Epithelial cell of prostate (primary cell): ENCODE measurements around the gene IMPG2.

Experiments
- DNase-seq: peaks from one replicate; pipeline ENCODE4 v3.0.0-alpha.2; 2011; ENCODE audit warnings: low read depth, low spot score
- H3K27ac ChIP-seq: fragments of 450-650 bp; 2 replicates; pipeline ENCODE4 v1.5.1; 2017; ENCODE audit warnings: mild to moderate bottlenecking

Gene IMPG2

DNA sequence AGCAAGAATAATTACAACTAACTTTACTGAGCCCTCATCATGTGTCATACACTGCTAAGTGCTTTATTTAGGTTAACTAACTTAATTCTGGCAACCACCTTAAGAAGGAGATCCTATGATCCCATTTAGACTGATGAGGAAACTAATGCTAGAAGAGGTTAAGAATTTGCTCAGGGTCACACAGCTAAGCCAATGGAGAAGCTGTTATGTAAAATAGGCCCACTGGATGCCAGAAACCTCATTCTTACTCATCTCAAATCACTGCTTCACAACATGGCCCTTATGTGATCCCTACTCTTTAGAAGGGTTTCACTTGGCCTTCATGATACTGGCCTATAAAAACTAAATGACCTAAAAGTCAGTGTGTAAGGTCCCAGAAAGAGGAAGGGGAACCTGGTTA lies 41.2 kb downstream of the IMPG2 start:
- peak overlapping the region; percentile 5 for H3K27ac ChIP-seq
- DNase-seq: no peak

DNA sequence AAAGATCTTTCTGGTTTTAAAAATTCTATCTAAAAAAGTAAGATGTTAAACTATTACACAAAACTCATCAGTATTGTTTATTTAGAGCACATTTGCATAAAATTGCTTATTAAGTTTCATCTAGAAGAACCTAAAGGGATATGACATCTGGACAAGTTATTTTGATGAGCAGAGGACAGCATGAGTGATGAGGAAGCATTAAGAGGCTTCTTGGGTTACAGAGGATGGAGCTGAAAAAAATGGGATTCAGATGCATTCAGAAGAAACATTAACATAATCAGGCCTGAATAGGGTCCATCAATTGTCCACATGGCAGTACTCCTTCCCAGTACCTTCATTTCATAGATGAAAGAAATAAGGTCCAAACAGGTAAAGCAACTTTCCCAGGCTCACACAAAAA lies 41.6 kb downstream of the IMPG2 start:
- no peak overlapping the region for H3K27ac ChIP-seq
- no peak for DNase-seq

- H3K27ac ChIP-seq: no peak overlapping the region
- no peak for DNase-seq
Observed at GRCh38 chr3:101273608-101274007, 46.8 kb downstream of the IMPG2 start.

DNA sequence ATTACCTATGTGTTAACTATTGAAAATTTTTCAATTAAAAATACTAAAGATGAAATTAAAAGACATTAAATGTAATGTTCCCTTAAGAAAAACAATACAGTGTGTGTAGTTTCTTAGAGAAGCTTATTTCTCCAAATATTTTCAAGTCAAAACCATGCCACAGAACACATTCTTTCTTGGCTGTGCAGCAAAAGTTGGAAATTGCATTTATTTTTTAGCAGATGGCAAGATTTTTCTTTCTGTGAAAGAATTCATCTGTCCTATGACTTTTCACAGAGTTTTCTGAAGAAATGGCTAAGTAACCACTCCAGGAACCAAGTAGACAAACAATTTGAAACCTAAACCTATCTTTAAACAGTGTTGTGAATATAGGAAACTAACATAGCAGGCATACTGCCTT lies 47.2 kb downstream of the IMPG2 start:
- DNase-seq: no peak
- H3K27ac ChIP-seq: no peak overlapping the region

DNA sequence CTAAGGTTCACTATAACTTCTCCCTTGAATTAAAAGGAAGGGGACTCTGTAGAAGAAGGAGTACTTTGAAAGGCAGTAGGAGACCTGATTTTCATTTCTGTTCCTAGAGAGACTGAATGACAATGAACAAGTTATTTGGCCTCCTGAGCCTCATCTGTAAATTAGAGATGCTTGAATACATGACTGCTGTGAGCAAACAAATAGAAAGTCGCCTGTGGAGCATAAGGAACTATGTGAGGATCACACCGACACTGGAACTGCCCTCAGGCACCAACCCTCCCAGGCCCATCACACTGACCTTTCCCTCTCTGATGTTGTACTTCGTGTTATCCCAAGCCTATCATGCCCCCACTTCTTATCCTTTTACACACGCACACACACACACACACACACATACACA lies 48.6 kb downstream of the IMPG2 start:
- H3K27ac ChIP-seq: no peak overlapping the region
- no peak for DNase-seq

DNA sequence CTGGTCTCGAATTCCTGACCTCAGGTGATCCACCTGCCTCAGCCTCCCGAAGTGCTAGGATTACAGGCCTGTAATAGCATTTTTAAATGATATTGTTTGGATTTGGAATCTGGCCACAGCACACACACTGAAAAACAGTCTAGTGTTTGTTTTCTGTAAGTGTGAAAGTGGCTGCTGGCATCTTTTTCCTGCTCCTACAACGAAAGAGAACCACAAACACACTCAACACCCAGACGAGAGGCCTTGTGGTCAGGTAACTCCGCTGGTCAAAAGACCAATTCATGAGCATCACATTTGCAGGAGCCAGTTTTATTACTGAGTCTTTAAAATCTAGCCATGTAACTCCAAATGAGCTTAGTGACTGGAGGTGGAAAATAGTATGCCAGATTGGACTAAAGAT lies 50.2 kb downstream of the IMPG2 start:
- no peak overlapping the region for H3K27ac ChIP-seq
- no peak for DNase-seq

DNA sequence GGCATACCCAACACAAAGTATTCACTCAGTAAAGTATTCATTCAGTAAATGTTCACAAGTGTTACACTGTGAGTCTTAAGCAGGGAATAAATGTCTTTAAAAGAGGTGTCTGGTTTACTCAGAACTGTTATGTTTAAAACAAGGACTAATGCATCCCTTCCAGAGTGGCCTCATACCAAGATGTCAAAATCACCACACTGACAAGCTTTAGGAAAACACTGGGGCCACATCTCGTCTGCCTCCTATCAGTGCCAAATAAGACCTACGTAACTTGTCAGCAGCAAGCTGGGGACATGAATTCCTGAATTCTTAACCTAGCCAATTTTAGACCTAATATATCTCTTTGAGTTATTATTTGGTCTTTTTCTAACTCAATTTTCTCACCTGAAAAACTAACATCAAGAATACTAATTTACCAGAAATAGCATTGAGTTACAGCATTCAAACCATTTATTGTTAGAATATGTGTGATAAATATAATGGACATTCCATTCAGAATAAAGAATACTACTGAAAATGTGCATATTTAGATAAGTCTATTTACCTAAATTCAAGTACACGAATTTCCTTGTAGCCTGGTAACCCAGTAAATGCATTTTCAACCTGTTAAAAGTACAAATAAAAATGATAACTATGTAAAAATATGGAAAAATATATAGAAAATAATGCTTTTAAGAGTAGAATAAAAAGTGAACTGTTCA lies 51.3 kb downstream of the IMPG2 start:
- no peak overlapping the region for H3K27ac ChIP-seq
- DNase-seq: no peak

DNA sequence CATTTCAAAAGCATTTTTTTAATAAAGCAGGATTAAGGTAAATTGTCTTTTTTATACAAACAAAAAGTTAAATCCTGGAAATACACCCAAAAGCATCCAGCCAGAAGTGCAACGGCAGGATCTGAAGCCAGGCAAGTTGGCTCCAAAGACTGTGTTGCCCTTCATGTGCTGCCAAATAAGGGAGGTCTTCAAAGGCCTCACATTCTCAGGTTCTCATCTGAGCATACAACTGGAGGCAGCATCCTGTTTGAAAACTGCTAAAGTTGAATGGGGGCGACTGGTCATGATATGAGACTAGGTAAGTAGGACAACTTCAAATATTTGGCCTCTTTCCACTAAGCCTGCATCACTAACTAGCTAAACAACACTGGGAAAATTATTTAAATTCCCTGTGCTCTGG lies 52.2 kb downstream of the IMPG2 start:
- no peak overlapping the region for H3K27ac ChIP-seq
- no peak for DNase-seq

DNA sequence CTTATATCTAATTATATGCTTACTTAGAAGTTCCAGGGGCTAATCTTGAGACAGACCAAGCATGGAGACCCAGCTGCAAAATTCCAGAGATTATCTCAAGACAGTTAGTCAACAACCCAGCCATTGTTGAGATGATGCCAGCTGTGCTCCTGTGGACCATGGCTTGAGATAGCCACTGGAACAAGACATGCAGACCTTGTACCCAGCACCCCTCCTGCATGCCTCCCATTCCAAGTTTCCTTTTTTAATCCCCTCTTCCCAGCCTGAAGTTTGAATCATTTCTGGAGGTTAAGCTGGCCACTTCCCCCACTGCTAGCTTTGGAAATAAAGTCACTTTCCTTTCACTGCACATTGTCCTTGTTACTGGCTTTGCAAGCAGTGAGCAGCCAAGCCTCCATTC lies 53.8 kb downstream of the IMPG2 start:
- DNase-seq: no peak

DNA sequence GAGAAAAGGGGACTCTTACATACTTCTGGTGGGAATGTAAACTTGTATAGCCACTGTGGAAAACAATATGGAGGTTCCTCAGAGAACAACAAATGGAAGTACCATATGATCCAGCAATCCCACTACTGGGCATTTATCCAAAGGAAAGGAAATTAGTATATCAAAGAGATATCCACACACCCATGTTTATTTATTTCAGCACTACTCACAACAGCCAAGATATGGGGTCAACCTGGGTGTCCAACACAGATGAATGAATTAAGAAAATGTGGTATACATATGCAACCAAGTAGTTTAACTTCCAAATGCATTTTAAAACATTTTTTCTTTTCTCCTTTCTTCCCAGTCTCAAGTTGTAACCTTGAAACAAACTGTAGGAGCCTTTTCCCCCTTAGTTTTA lies 54.3 kb downstream of the IMPG2 start:
- no peak for DNase-seq
- no peak overlapping the region for H3K27ac ChIP-seq

More for the DNA sequence above, 53.8 kb downstream of the IMPG2 start:
- H3K27ac ChIP-seq: no peak overlapping the region

- H3K27ac ChIP-seq: no peak overlapping the region
- DNase-seq: no peak
Observed at GRCh38 chr3:101262393-101263240, 57.8 kb downstream of the IMPG2 start.

DNA sequence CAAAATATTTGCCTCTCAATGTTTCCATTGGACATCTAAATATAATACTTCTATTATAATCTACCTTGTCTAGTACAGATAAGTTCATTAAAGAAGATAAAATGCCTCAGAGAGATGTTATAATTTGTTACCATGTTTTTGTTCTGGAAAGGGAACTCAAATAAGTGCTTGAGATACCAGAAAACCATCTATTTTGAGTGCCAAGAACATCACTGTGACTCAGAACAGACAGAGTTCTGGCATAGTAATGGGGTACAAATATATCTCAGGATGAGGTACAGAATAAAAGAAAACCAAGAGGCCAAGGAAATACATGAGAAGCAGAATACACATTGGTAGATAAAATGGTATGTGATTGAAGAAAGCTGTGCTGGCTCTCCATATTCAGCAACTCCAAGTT lies 58.9 kb downstream of the IMPG2 start:
- DNase-seq: no peak
- no peak overlapping the region for H3K27ac ChIP-seq

DNA sequence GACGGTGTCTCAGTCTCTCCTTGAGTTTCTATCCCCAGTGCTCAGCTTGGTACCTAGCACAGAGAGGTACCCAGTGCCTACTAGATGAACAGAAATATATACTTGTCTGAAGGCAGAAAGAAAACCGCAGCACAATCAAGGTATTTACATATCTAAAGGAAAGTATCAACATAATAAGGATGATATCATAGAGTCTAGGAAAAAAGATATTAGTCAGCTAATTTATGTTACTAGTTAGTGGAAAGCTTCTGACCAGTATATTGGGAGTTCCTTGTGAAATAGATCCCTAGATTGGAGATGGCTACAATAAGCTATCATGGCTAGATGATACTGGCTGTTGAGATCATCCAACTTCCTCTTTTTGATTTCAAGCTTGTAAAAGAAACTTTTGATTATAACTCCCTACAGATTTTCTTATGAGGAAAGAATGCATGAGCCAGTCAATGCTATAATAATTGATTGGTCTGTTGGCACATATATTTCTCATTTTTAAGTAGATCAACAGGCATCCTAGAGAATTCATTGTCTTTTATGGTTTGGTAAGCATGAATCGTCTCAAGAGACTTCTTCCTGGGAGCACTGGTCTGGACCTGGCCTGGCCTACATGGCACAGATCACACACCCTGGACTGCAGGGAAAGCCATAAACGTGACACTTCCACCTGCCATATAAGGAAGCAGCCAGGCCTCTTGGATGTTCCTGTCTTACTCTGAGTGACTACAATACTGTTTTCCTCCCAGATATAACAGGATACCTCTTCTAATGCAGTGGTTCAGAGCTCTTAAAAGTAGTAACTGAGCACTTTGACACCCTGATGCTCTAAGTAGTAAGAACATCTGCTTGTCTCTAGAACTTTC lies 60.7 kb downstream of the IMPG2 start:
- DNase-seq: no peak

GRCh38 chr3:101256511-101256910 lies 63.9 kb downstream of the IMPG2 start:
- no peak for DNase-seq
- H3K27ac ChIP-seq: no peak overlapping the region

More for the DNA sequence above, 60.7 kb downstream of the IMPG2 start:
- no peak overlapping the region for H3K27ac ChIP-seq

GRCh38 chr3:101255441-101255840 lies 64.9 kb downstream of the IMPG2 start:
- no peak overlapping the region for H3K27ac ChIP-seq
- no peak for DNase-seq

DNA sequence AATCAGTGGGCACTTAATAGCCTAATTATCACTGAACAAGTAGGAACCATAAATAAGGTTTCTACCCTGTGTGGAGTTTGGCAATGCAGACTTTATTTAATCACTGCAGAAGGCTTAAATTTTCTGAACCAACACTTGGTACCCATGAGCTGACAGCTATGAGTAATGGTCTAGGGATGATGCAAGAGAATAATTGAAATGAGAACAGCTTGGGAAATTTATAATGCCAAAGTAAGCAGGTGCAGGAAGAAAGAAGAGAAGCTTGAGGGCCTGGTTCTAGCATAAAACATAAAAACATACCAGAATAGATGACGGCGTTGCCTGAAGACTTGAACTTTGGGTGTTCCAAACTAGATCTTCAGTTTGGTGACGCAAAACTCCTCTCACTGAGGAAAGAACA lies 67.0 kb downstream of the IMPG2 start:
- no peak overlapping the region for H3K27ac ChIP-seq
- DNase-seq: no peak

DNA sequence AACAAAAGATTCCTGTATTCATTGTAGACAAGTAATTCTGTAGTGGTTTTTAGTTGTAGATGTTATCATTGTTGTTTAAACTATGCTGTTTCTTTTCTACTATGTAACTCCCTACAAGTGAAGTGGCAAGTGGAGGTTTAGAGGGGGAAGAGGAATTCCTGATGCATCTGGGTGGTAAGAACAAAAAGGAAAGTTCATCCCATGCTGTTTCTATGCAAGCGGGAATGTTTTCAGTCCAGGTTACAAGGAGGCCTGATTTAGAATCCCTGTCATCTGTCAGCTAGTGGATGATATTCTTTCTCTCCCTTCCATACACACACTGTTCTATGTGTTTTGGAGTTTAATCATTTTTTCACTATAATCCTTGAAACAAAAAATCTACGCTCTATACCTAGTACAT lies 67.4 kb downstream of the IMPG2 start:
- no peak for DNase-seq

GRCh38 chr3:101252307-101252706 lies 68.1 kb downstream of the IMPG2 start:
- no peak overlapping the region for H3K27ac ChIP-seq
- no peak for DNase-seq

More for the DNA sequence above, 67.4 kb downstream of the IMPG2 start:
- no peak overlapping the region for H3K27ac ChIP-seq

GRCh38 chr3:101251441-101251840 lies 68.9 kb downstream of the IMPG2 start:
- no peak for DNase-seq
- H3K27ac ChIP-seq: no peak overlapping the region

DNA sequence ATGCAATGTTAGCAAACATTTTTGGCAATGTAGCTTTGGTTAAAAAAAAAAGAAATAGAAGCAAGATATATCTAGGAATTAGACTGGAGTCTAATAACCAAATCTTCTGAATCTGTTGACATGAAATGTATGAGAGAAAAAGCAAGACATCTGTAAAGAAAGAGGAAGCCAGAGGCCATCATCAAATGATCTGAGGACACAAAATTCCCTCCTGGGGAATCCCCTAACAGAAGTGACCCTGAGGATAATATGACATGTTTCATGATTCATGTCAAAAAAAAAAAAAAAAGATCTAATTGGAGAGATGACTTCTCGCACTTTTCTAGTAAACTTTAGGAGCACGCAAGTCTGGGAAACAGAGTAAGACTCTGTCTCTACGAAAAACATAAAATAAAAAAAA lies 70.9 kb downstream of the IMPG2 start:
- DNase-seq: no peak

GRCh38 chr3:101248736-101249135 lies 71.6 kb downstream of the IMPG2 start:
- no peak overlapping the region for H3K27ac ChIP-seq
- DNase-seq: no peak

More for the DNA sequence above, 70.9 kb downstream of the IMPG2 start:
- H3K27ac ChIP-seq: no peak overlapping the region
